Measurements from ENCODE around the gene MEGF11. TPM values are rescaled to one million over a fixed set of nuclear protein-coding genes. Genes with fewer than 3 reads are reported as not detected.

The MEGF11 gene
- total RNA-seq, 2 experiments from 2014 or later = 3.3 to 6.8 TPM

DNA sequence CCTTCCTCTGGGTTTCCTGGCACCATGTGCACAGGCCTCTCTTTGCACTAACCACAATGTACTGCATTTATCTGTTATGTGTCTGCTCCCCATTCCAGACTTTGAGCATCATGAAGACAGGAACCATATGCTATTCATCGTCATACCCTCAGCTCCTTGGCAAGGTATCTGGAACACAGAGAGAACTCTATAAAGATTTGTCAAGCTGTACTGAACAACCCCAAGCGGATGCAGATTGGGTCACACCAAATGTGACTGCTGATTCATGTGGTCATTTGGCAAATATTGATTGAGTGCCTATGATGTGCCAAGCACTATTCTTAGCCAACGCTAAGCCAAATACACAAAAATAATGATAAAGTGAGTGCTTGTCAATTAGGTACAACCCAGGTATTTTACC is 7.5 kb upstream of the MEGF11 start:
- no peak for DNase-seq (ENCODE audit: low spot score)
- H3K36me3 ChIP-seq (ENCODE audit: insufficient read depth, low read length) = no peaks in the 10 kb centered on the region
- 0 out of 2 replicates have a peak, but pooled peaks cover 7% of the 10 kb centered on the region for H3K9me3 ChIP-seq (ENCODE audit: low read length)
- no peaks in the 10 kb centered on the region for H3K9me2 ChIP-seq (ENCODE audit: insufficient read depth, low read length)
- no peaks in the 10 kb centered on the region for H3K4me1 ChIP-seq (ENCODE audit: insufficient read depth, low read length, poor library complexity, severe bottlenecking)
- H3K79me2 ChIP-seq (ENCODE audit: insufficient read depth, low read depth, low read length) = no peaks in the 10 kb centered on the region
- intact Hi-C loops (cut with micrococcal nuclease; ENCODE audit: unreplicated experiment) = no loop called here
- POLR2A ChIA-PET = no interaction called here
- no peaks in the 10 kb centered on the region for H4K20me1 ChIP-seq (ENCODE audit: insufficient read depth, low read length)
- no peak overlapping the region for H3K4me3 ChIP-seq (ENCODE audit: low read depth, low read length, poor library complexity, severe bottlenecking)
- TF ChIP-seq, protein P1, sequence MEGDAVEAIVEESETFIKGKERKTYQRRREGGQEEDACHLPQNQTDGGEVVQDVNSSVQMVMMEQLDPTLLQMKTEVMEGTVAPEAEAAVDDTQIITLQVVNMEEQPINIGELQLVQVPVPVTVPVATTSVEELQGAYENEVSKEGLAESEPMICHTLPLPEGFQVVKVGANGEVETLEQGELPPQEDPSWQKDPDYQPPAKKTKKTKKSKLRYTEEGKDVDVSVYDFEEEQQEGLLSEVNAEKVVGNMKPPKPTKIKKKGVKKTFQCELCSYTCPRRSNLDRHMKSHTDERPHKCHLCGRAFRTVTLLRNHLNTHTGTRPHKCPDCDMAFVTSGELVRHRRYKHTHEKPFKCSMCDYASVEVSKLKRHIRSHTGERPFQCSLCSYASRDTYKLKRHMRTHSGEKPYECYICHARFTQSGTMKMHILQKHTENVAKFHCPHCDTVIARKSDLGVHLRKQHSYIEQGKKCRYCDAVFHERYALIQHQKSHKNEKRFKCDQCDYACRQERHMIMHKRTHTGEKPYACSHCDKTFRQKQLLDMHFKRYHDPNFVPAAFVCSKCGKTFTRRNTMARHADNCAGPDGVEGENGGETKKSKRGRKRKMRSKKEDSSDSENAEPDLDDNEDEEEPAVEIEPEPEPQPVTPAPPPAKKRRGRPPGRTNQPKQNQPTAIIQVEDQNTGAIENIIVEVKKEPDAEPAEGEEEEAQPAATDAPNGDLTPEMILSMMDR (conservative IDR thresholded peaks at IDR 0.05; ENCODE audit: low read length) = no peak
- no peak for TF ChIP-seq EZH2phosphoT487 (IDR thresholded peaks at IDR 0.05; ENCODE audit: borderline replicate concordance, low read depth, low read length)
- H2AFZ ChIP-seq (ENCODE audit: low read length) = no peak overlapping the region
- no peak overlapping the region for H3K4me2 ChIP-seq (ENCODE audit: low read length)
- CTCF ChIA-PET (ENCODE audit: unreplicated experiment) = no interaction called here
- H3K27ac ChIP-seq (ENCODE audit: low read depth, low read length, poor library complexity, severe bottlenecking) = no peak overlapping the region
- BruUV-seq (replicated peaks) = no TSS peak

GRCh38 chr15:66256692-66257091 is 3.1 kb upstream of the MEGF11 start:
- no peak overlapping the region for H3K27ac ChIP-seq (ENCODE audit: low read depth, low read length, poor library complexity, severe bottlenecking)
- no peak overlapping the region for H3K4me2 ChIP-seq (ENCODE audit: low read length)
- ChIA-PET CTCF (ENCODE audit: unreplicated experiment) (no interaction called here), POLR2A (interaction anchor here (0.6 kb wide), 1 partner anchor 831 kb away, joined by 4 read pairs; no protein-coding TSS in a partner anchor)
- BruUV-seq (replicated peaks) = no TSS peak
- DNase-seq (ENCODE audit: low spot score) = no peak
- H3K4me3 ChIP-seq (ENCODE audit: low read depth, low read length, poor library complexity, severe bottlenecking) = no peak overlapping the region
- no peaks in the 10 kb centered on the region for H3K36me3 ChIP-seq (ENCODE audit: insufficient read depth, low read length)
- no peak for TF ChIP-seq EZH2phosphoT487 (IDR thresholded peaks at IDR 0.05; ENCODE audit: borderline replicate concordance, low read depth, low read length)
- TF ChIP-seq, protein P1 (conservative IDR thresholded peaks at IDR 0.05; ENCODE audit: low read length) = no peak
- H4K20me1 ChIP-seq (ENCODE audit: insufficient read depth, low read length) = no peaks in the 10 kb centered on the region
- no peaks in the 10 kb centered on the region for H3K9me2 ChIP-seq (ENCODE audit: insufficient read depth, low read length)
- no peaks in the 10 kb centered on the region for H3K79me2 ChIP-seq (ENCODE audit: insufficient read depth, low read depth, low read length)
- H3K4me1 ChIP-seq (ENCODE audit: insufficient read depth, low read length, poor library complexity, severe bottlenecking) = peaks cover 10% of the 10 kb centered on the region
- H3K9me3 ChIP-seq (ENCODE audit: low read length) = no peaks in the 10 kb centered on the region
- H2AFZ ChIP-seq (ENCODE audit: low read length) = no peak overlapping the region
- intact Hi-C loops (cut with micrococcal nuclease; ENCODE audit: unreplicated experiment) = no loop called here

- H3K4me2 ChIP-seq (ENCODE audit: low read length) = no peak overlapping the region
- ChIA-PET CTCF (ENCODE audit: unreplicated experiment) (no interaction called here), POLR2A (no interaction called here)
- no peaks in the 10 kb centered on the region for H3K79me2 ChIP-seq (ENCODE audit: insufficient read depth, low read depth, low read length)
- H3K9me3 ChIP-seq (ENCODE audit: low read length) = no peaks in the 10 kb centered on the region
- H3K27ac ChIP-seq (ENCODE audit: low read depth, low read length, poor library complexity, severe bottlenecking) = no peak overlapping the region
- no peak for TF ChIP-seq EZH2phosphoT487 (IDR thresholded peaks at IDR 0.05; ENCODE audit: borderline replicate concordance, low read depth, low read length)
- TF ChIP-seq, protein P1 (conservative IDR thresholded peaks at IDR 0.05; ENCODE audit: low read length) = no peak
- no peak overlapping the region for H3K4me3 ChIP-seq (ENCODE audit: low read depth, low read length, poor library complexity, severe bottlenecking)
- H2AFZ ChIP-seq (ENCODE audit: low read length) = no peak overlapping the region
- BruUV-seq (replicated peaks) = no TSS peak
- intact Hi-C loops (cut with micrococcal nuclease; ENCODE audit: unreplicated experiment) = no loop called here
- no peaks in the 10 kb centered on the region for H3K36me3 ChIP-seq (ENCODE audit: insufficient read depth, low read length)
- DNase-seq (ENCODE audit: low spot score) = no peak
- H4K20me1 ChIP-seq (ENCODE audit: insufficient read depth, low read length) = no peaks in the 10 kb centered on the region
- H3K9me2 ChIP-seq (ENCODE audit: insufficient read depth, low read length) = no peaks in the 10 kb centered on the region
- H3K4me1 ChIP-seq (ENCODE audit: insufficient read depth, low read length, poor library complexity, severe bottlenecking) = peaks cover 10% of the 10 kb centered on the region
Observed at GRCh38 chr15:66254951-66255676, 1.6 kb upstream of the MEGF11 start.
